H1 (cell line): Measurements from ENCODE around the gene LRRC37B. TPM values are rescaled to one million over a fixed set of nuclear protein-coding genes. Genes with fewer than 3 reads are reported as not detected.
A peak's percentile ranks its signal among the peaks of the same experiment; 100 is the strongest.

Experiments used
- CTCF ChIA-PET: fragments of 300-600 bp; sonication (Branson Sonifier 250); formaldehyde crosslinking; loops from one replicate; lab custom pipeline; 2021; ENCODE audit not compliant: partially characterized antibody; lab: Charles Lee
- POLR2A ChIA-PET: fragments of 300-600 bp; sonication (Branson Sonifier 250); formaldehyde crosslinking; loops from one replicate; lab custom pipeline; 2021; ENCODE audit warnings: inconsistent platforms; ENCODE audit not compliant: partially characterized antibody; lab: Charles Lee
- DNase-seq, 2 experiments: peaks; one replicate each; pipeline versions ENCODE4 v3.0.0 to v3.0.0-alpha.2; 2010 to 2022; ENCODE audit warnings: low spot score in 2 of 2, low read depth in 1 of 2, mixed read lengths in 1 of 2
- FAIRE-seq: peaks from 2 replicates; lab custom pipeline; 2011; peaks lifted over from hg19 to GRCh38; lab: Jason Lieb, UNC
- H2AFZ ChIP-seq: 2 replicates; pipeline ENCODE4 v1.8.1; 2012; ENCODE audit warnings: low read length, inconsistent platforms
- H2AK5ac ChIP-seq: 2 replicates; pipeline ENCODE4 v1.6.1; 2013; ENCODE audit warnings: low read depth, low read length
- H2BK120ac ChIP-seq: replicated peaks from 2 replicates; pipeline ENCODE3; 2013; ENCODE audit warnings: low read depth, low read length, inconsistent platforms
- H2BK12ac ChIP-seq: 2 replicates; pipeline ENCODE4 v1.6.1; 2013; ENCODE audit warnings: low read depth, low read length
- H2BK15ac ChIP-seq: 2 replicates; pipeline ENCODE4 v1.6.1; 2013; ENCODE audit warnings: low read length
- H2BK20ac ChIP-seq: 2 replicates; pipeline ENCODE4 v1.6.1; 2013; ENCODE audit warnings: low read length
- H2BK5ac ChIP-seq: 2 replicates; pipeline ENCODE4 v1.6.1; 2013; ENCODE audit warnings: low read depth, low read length
- H3K14ac ChIP-seq: 2 replicates; pipeline ENCODE4 v1.6.1; 2013; ENCODE audit warnings: inconsistent platforms; ENCODE audit not compliant: insufficient read length
- H3K18ac ChIP-seq: 2 replicates; pipeline ENCODE4 v1.6.1; 2013; ENCODE audit warnings: low read length; ENCODE audit errors: extremely low read depth
- H3K23ac ChIP-seq: 2 replicates; pipeline ENCODE4 v1.6.1; 2013; ENCODE audit warnings: inconsistent platforms; ENCODE audit not compliant: insufficient read length
- H3K23me2 ChIP-seq: 2 replicates; pipeline ENCODE4 v1.6.1; 2013; ENCODE audit warnings: low read depth, low read length
- H3K27ac ChIP-seq: 2 replicates; pipeline ENCODE4 v1.6.1; 2011; ENCODE audit warnings: low read depth, low read length, inconsistent platforms
- H3K27me3 ChIP-seq, 4 experiments: replicated peaks in 1 of 4; 1 replicate in 1 of 4; 2 replicates in 3 of 4; pipeline versions ENCODE4 v1.6.1 to v1.8.1; 2011 to 2013; ENCODE audit warnings: low read length in 3 of 4, mild to moderate bottlenecking in 3 of 4, inconsistent platforms in 2 of 4, mixed read lengths in 2 of 4, moderate library complexity in 1 of 4; ENCODE audit not compliant: control insufficient read depth in 3 of 4, insufficient read depth in 3 of 4; ENCODE audit errors: extremely low read depth in 1 of 4
- H3K36me3 ChIP-seq, 4 experiments: 2 replicates each; pipeline versions ENCODE4 v1.6.1 to v1.8.1; 2011 to 2013; ENCODE audit warnings: mild to moderate bottlenecking in 4 of 4, low read length in 3 of 4, moderate library complexity in 2 of 4, control low read depth in 1 of 4, inconsistent platforms in 1 of 4; ENCODE audit not compliant: insufficient read depth in 4 of 4, control insufficient read depth in 2 of 4
- H3K4ac ChIP-seq: replicated peaks from 2 replicates; pipeline ENCODE3; 2013; ENCODE audit warnings: low read length, low read depth, mixed read lengths, inconsistent platforms; ENCODE audit not compliant: insufficient read length
- H3K4me1 ChIP-seq, 4 experiments: replicated peaks in 1 of 4; 1 replicate in 1 of 4; 2 replicates in 3 of 4; pipeline versions ENCODE4 v1.6.1 to v1.8.1; 2011 to 2013; ENCODE audit warnings: low read length in 3 of 4, inconsistent platforms in 2 of 4, mixed read lengths in 1 of 4; ENCODE audit not compliant: insufficient read depth in 4 of 4, control insufficient read depth in 3 of 4
- H3K4me2 ChIP-seq, 2 experiments: 2 replicates each; pipeline versions ENCODE4 v1.6.1 to v1.8.1; 2011 to 2013; ENCODE audit warnings: low read depth in 2 of 2, low read length in 2 of 2, control low read depth in 1 of 2, inconsistent platforms in 1 of 2, mild to moderate bottlenecking in 1 of 2; ENCODE audit not compliant: insufficient read depth in 1 of 2
- H3K4me3 ChIP-seq, 4 experiments: fragments of 200-600, 300-600 bp in 1 of 4; sonication (generic), shearing (Covaris generic), sonication (Bioruptor Twin) in 1 of 4; 2 replicates each; pipeline versions ENCODE4 v1.5.1 to v1.8.1; 2011 to 2016; ENCODE audit warnings: low read length in 4 of 4, low read depth in 3 of 4, control low read depth in 2 of 4, inconsistent platforms in 2 of 4, mild to moderate bottlenecking in 2 of 4, mixed read lengths in 1 of 4, moderate library complexity in 1 of 4; ENCODE audit not compliant: insufficient read depth in 2 of 4; ENCODE audit errors: extremely low read depth in 1 of 4
- H3K56ac ChIP-seq: replicated peaks from 2 replicates; pipeline ENCODE3; 2013; ENCODE audit warnings: low read depth, mild to moderate bottlenecking, mixed read lengths, low read length, inconsistent platforms; ENCODE audit not compliant: insufficient read length
- H3K79me1 ChIP-seq: 2 replicates; pipeline ENCODE4 v1.6.1; 2013; ENCODE audit warnings: low read depth, low read length, control low read depth
- H3K79me2 ChIP-seq, 2 experiments: 2 replicates each; pipeline versions ENCODE4 v1.6.1 to v1.8.1; 2012 to 2013; ENCODE audit warnings: low read length in 2 of 2, mild to moderate bottlenecking in 2 of 2, inconsistent platforms in 1 of 2; ENCODE audit not compliant: insufficient read depth in 2 of 2, control insufficient read depth in 1 of 2
- H3K9ac ChIP-seq, 4 experiments: replicated peaks in 1 of 4; 1 replicate in 1 of 4; 2 replicates in 3 of 4; pipeline versions ENCODE4 v1.6.1 to v1.8.1; 2011 to 2013; ENCODE audit warnings: low read depth in 3 of 4, low read length in 3 of 4, control low read depth in 2 of 4, mild to moderate bottlenecking in 2 of 4, moderate library complexity in 2 of 4, inconsistent platforms in 1 of 4; ENCODE audit errors: extremely low read depth in 1 of 4
- H3K9me3 ChIP-seq, 2 experiments: 2 replicates each; pipeline versions ENCODE4 v1.6.1 to v1.8.1; 2012 to 2013; ENCODE audit warnings: mild to moderate bottlenecking in 2 of 2, moderate library complexity in 2 of 2, control low read depth in 1 of 2, inconsistent platforms in 1 of 2, low read depth in 1 of 2, low read length in 1 of 2, mixed read lengths in 1 of 2; ENCODE audit not compliant: insufficient read depth in 2 of 2
- H4K20me1 ChIP-seq, 2 experiments: replicated peaks in 1 of 2; 2 replicates each; pipeline versions ENCODE3 to v1.8.1; 2011 to 2013; ENCODE audit warnings: inconsistent platforms in 2 of 2, low read length in 2 of 2, mild to moderate bottlenecking in 1 of 2; ENCODE audit not compliant: insufficient read depth in 2 of 2, control insufficient read depth in 1 of 2
- H4K5ac ChIP-seq: 2 replicates; pipeline ENCODE4 v1.6.1; 2013; ENCODE audit warnings: low read length, low read depth, mixed read lengths, inconsistent platforms; ENCODE audit not compliant: insufficient read length
- H4K8ac ChIP-seq: 2 replicates; pipeline ENCODE4 v1.8.0; 2013; ENCODE audit warnings: mild to moderate bottlenecking, moderate library complexity, low read length, inconsistent platforms; ENCODE audit not compliant: insufficient read depth; ENCODE audit errors: extremely low read depth
- H4K91ac ChIP-seq: replicated peaks from 2 replicates; pipeline ENCODE3; 2013; ENCODE audit warnings: low read length, mixed read lengths, inconsistent platforms; ENCODE audit not compliant: insufficient read length
- CHD1 ChIP-seq: IDR thresholded peaks from 2 replicates; pipeline ENCODE4 v1.6.1; 2012; ENCODE audit warnings: low read depth, low read length, improper control_type of control experiment
- FOSL1 ChIP-seq: IDR thresholded peaks from 2 replicates; pipeline ENCODE4 v1.6.1; 2011; ENCODE audit warnings: mild to moderate bottlenecking, low read depth, low read length, moderate library complexity; ENCODE audit not compliant: insufficient read depth
- HDAC6 ChIP-seq: IDR thresholded peaks from one replicate; pipeline ENCODE4 v1.7.1; 2012; ENCODE audit warnings: low read depth, mild to moderate bottlenecking, inconsistent platforms, low read length, moderate library complexity
- NANOG ChIP-seq: IDR thresholded peaks from 2 replicates; pipeline ENCODE4 v1.6.1; 2011; ENCODE audit warnings: low read length, low read depth, mild to moderate bottlenecking, inconsistent platforms; ENCODE audit not compliant: insufficient read depth, poor library complexity, severe bottlenecking
- POLR2A ChIP-seq, 2 experiments: IDR thresholded peaks; 1 replicate in 1 of 2; 2 replicates in 1 of 2; pipeline ENCODE4 v1.6.1; 2011; ENCODE audit warnings: low read depth in 2 of 2, low read length in 2 of 2, mild to moderate bottlenecking in 2 of 2; ENCODE audit errors: control extremely low read depth in 1 of 2
- POLR2AphosphoS5 ChIP-seq: IDR thresholded peaks from 2 replicates; pipeline ENCODE4 v1.6.1; 2011; ENCODE audit warnings: low read depth, low read length
- POU5F1 ChIP-seq: IDR thresholded peaks from 2 replicates; pipeline ENCODE4 v1.6.1; 2011; ENCODE audit warnings: low read depth, mild to moderate bottlenecking, low read length, moderate library complexity
- SIX5 ChIP-seq: IDR thresholded peaks from 2 replicates; pipeline ENCODE4 v1.6.1; 2011; ENCODE audit warnings: mild to moderate bottlenecking, low read depth, low read length
- SRF ChIP-seq: IDR thresholded peaks from 2 replicates; pipeline ENCODE4 v1.6.1; 2011; ENCODE audit warnings: mild to moderate bottlenecking, low read depth, low read length, moderate library complexity
- TBP ChIP-seq: IDR thresholded peaks from 2 replicates; pipeline ENCODE4 v1.6.1; 2011; ENCODE audit warnings: low read depth, low read length, improper control_type of control experiment
- YY1 ChIP-seq: IDR thresholded peaks from 2 replicates; pipeline ENCODE4 v1.6.1; 2011; ENCODE audit warnings: low read depth, mild to moderate bottlenecking, low read length
- ZNF274 ChIP-seq: IDR thresholded peaks from 2 replicates; pipeline ENCODE4 v1.7.0; 2012; ENCODE audit warnings: low read length, borderline replicate concordance; ENCODE audit errors: extremely low read depth
- WGBS, 2 experiments: shearing (Covaris generic) in 1 of 2; methylation state at CpG; one replicate each; pipeline versions ENCODE4 v1.1.6 to v1.1.7; 2013 to 2015; ENCODE audit warnings: low lambda C conversion rate in 2 of 2, mixed read lengths in 2 of 2, inconsistent platforms in 1 of 2, low coverage in 1 of 2, missing lambda C conversion rate in 1 of 2; ENCODE audit not compliant: insufficient replicate concordance in 2 of 2, insufficient coverage in 1 of 2, insufficient read length in 1 of 2; ENCODE audit errors: extremely low coverage in 1 of 2, missing lambda C conversion rate in 1 of 2; 5-methylcytosine and 5-hydroxymethylcytosine counted together
- polyA plus RNA-seq, 7 experiments: library from polyadenylated mRNA; depleted of rRNA in 3 of 7; stranded (reverse) in 5 of 7; unstranded in 2 of 7; fragments of >200 nt in 5 of 7; fragments of 200-250 nt in 2 of 7; gene quantifications; 1 replicate in 5 of 7; 2 replicates in 1 of 7; 4 replicates in 1 of 7; pipeline versions ENCODE4 v1.2.1 to v1.2.3, GENCODE V29; 2011 to 2013; ENCODE audit warnings: missing spikeins in 2 of 7, mixed read lengths in 2 of 7
- total RNA-seq: library from RNA; stranded (reverse); fragmentation: NEBNext Ultra II Directional; extraction: Animal tissue kit (Norgen Biotek cat#: 25700); gene quantifications from 2 replicates; pipeline ENCODE4 v1.2.1, GENCODE V29; 2021

Gene LRRC37B
- total and polyA plus RNA-seq, 2 of the 8 experiments (the other 6 are each of a cell fraction or from before 2014, with no cell fraction given) = 16.0 to 19.0 TPM

GRCh38 chr17:32007463-32008298 is 498 bp downstream of the LRRC37B start:
- Histone ChIP-seq H3K4ac (peak overlapping the region; percentile 85), H2AFZ (peak overlapping the region; percentile 77; the same call in 1 of the 2 replicates), H3K9ac (peak overlapping the region; percentile 66 to 85 (median 83)), H3K18ac (peak overlapping the region; percentile 60; the same call in 1 of the 2 replicates), H3K27ac (peak overlapping the region; percentile 35), H2BK120ac (peak overlapping the region; percentile 83), H3K4me2 (peak overlapping the region; percentile 70 to 86), H4K5ac (peak overlapping the region; percentile 53), H3K23ac (no peak overlapping the region), H3K36me3 (no peaks in the 10 kb centered on the region), H3K23me2 (peaks cover 3% of the 10 kb centered on the region; the same call in 1 of the 2 replicates), H3K9me3 (no peaks in the 10 kb centered on the region), H3K79me2 (peaks cover 0 to 49% of the 10 kb centered on the region in 2 experiments; a peak in 2 of 4 replicates), H3K4me1 (no peaks in the 10 kb centered on the region), H3K14ac (no peak overlapping the region), H4K20me1 (no peaks in the 10 kb centered on the region), H2BK5ac (peak overlapping the region; percentile 66; the same call in 1 of the 2 replicates), H2BK15ac (no peak overlapping the region), H3K27me3 (peaks cover 0 to 4% (median 1%) of the 10 kb centered on the region in 4 experiments; a peak in 3 of 7 replicates), H3K4me3 (peak overlapping the region; percentile 77 to 95 (median 88)), H2BK12ac (no peak overlapping the region), H3K79me1 (no peaks in the 10 kb centered on the region; the same call in 1 of the 2 replicates), H2BK20ac (no peak overlapping the region), H3K56ac (no peak overlapping the region), H2AK5ac (no peak overlapping the region), H4K91ac (no peak overlapping the region), H4K8ac (no peak overlapping the region)
- no peak for FAIRE-seq
- WGBS, 2 experiments = 4% methylated on average over 21 of the region's 80 CpGs; no CpG with 5 or more reads in 1 of the 2 experiments
- peak; percentile 19 to 77 for DNase-seq
- CTCF ChIA-PET = interaction anchor here (0.6 to 3.1 kb wide), 14 partner anchors 9 to 147 kb away, joined by 3 to 25 read pairs (median 4); partner anchors contain the start of gene RHOT1
- POLR2A ChIA-PET = interaction anchor here (0.6 to 2.5 kb wide), 7 partner anchors 9 to 135 kb away, joined by 3 to 8 read pairs (median 5); partner anchors contain the start of genes RHOT1 and UTP6
- TF ChIP-seq TBP = peak; percentile 13; the same call in 1 of the 2 replicates
- no peak for TF ChIP-seq FOSL1
- no peak for TF ChIP-seq SRF
- TF ChIP-seq CHD1 = no peak
- no peak for TF ChIP-seq ZNF274
- TF ChIP-seq SIX5 = no peak
- peak; percentile 82 for TF ChIP-seq POLR2AphosphoS5
- TF ChIP-seq POU5F1 = no peak
- TF ChIP-seq HDAC6 = no peak
- no peak for TF ChIP-seq NANOG
- peak in 1 of 2 experiments; percentile 67; a peak in 2 of 3 replicates for TF ChIP-seq POLR2A (IDR thresholded peaks at IDR 0.05; ENCODE audit: control extremely low read depth in 1 of 2, low read depth in 2 of 2, low read length in 2 of 2)
- TF ChIP-seq YY1 = 0 out of 2 replicates have a peak, but pooled peaks have one; percentile 9
